HFF-Myc (cell line): ENCODE data around the gene ANO7.

Experiments used
- DNase-seq: peaks from one replicate; pipeline ENCODE4 v3.0.0-alpha.2; 2011; ENCODE audit warnings: low read depth; ENCODE audit errors: extremely low read depth
- H3K4me3 ChIP-seq: replicated peaks from 2 replicates; pipeline ENCODE4 v1.5.1; 2011; ENCODE audit warnings: low read depth, mild to moderate bottlenecking, control low read depth, low read length
- TF ChIP-seq, protein P1 (sequence below): IDR thresholded peaks from 2 replicates; pipeline ENCODE4 v1.5.1; 2012; ENCODE audit warnings: mild to moderate bottlenecking, low read depth, low read length, control low read depth; ENCODE audit errors: missing control alignments

Gene ANO7

DNA sequence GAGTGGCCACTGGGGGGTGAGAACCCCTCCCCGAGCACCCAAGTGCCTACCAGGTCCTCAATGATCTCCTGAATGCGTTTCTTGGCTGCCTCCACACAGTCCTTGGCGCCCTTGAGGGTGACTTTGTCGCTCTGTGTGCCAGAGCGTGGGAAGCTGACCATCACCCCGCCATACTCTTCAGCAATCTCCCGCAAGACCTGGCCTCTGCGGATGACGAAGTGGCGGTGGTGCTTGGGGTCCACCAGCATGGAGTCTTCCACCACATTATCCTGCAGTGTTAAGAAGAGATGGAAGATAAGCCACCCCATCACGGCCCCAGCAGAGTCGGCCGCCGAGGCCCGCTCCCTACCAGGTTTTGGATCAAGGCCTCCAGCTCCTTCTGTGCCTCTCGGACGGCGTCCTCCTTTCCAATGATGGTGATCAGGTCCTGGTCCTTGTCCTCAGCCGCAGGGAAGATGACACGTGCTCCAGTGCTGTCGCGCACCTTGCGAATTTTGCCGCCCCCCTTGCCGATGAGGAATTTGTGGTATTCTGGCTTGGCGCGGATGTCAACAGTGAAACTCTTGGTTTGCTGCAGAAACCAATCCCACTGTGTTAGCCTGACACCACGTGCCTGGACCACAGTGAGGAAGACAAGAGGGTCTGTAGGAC is 51.2 kb downstream of the ANO7 start:
- no peak overlapping the region for H3K4me3 ChIP-seq
- no peak for DNase-seq
- TF ChIP-seq, protein P1, sequence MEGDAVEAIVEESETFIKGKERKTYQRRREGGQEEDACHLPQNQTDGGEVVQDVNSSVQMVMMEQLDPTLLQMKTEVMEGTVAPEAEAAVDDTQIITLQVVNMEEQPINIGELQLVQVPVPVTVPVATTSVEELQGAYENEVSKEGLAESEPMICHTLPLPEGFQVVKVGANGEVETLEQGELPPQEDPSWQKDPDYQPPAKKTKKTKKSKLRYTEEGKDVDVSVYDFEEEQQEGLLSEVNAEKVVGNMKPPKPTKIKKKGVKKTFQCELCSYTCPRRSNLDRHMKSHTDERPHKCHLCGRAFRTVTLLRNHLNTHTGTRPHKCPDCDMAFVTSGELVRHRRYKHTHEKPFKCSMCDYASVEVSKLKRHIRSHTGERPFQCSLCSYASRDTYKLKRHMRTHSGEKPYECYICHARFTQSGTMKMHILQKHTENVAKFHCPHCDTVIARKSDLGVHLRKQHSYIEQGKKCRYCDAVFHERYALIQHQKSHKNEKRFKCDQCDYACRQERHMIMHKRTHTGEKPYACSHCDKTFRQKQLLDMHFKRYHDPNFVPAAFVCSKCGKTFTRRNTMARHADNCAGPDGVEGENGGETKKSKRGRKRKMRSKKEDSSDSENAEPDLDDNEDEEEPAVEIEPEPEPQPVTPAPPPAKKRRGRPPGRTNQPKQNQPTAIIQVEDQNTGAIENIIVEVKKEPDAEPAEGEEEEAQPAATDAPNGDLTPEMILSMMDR: no peak

DNA sequence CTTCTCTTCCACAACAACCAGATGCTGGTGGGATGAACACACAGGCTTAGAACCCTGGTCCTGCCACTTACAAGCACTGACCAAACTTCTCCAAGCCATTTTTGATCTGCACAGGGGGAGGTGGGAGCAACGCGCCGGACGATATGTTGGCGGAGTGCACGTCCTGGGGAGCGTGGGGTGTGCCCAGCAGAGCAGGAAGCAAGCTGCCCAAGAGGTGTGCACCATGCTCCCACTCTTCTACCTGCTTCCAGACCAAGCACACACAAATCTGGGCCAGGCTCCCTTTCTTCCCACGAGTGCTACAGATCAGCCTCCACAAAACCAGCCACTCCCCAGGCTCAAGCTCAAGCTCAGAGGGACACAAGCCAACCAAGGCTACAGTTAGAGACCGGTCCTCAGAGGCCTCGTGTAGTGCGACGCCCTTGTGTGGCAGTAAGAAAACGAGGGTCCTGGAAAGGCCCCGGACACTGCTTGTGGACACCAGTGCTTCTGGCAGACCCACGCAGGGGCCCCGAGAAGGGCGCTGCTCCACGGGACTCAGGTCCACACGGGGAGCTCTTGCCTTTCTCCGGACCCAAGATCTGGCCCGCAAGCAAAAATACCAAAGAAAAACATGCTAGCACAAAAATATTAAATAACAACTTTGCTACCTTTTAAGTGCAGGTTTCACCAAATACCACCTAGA is 52.0 kb downstream of the ANO7 start:
- DNase-seq: no peak
- no peak overlapping the region for H3K4me3 ChIP-seq
- TF ChIP-seq, protein P1: no peak

DNA sequence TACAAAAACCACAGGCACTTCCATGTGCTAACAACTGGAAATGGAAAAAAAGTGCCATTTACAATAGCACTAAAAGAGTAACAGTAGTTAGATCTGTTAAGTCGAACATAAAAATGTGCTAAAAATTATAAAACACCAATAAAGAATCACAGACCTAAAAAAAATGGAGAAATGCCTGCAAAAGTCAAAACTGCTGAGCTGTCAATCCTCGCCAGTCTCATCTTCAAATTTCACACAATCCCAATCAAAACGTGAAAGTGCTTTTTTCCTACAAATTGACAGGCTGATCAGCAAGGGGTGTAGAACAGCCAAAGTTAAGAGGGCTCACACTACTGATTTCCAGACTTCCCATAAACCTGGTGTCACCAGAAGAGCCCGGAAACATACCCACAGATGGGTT is 53.2 kb downstream of the ANO7 start:
- TF ChIP-seq, protein P1: no peak
- H3K4me3 ChIP-seq: no peak overlapping the region
- no peak for DNase-seq

DNA sequence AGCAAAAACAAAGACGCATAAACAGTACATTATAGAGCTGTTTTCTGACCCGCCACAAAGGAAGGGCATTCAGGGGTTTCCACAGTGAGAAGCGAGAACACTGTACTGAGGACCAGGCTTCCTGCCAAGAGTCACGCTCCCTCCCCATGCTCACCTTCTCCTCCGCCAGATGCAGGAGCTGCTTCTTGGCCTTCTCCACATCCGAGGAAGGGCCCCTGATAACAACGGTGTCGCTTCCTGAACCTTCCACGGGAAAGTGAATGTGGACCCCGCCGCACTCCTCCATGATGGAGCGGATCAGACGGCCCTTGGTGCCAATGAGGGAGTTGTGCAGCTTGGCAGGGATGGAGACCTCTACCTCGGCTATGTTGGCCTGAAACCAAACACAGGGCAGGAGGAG is 53.8 kb downstream of the ANO7 start:
- H3K4me3 ChIP-seq: no peak overlapping the region
- no peak for DNase-seq
- TF ChIP-seq, protein P1: no peak

DNA sequence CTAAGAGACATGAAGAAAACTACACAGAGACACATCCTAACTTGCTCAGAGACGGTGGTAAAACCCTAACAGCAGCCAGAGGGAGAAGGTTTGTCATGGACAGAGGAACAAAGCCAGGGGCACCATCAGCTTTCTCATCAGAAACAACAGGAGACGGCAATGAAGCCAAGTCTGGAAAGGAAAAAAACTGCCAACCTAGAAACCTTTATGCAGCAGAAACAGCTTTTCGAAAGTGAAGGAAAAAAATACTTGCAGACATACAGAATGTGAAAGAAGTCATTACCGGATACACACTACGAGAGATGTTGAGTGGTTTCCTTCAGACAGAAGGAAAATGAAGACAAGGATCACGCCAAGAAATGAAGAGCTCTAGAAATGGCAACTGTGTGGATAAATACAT is 55.9 kb downstream of the ANO7 start:
- H3K4me3 ChIP-seq: no peak overlapping the region
- TF ChIP-seq, protein P1: no peak
- DNase-seq: no peak

DNA sequence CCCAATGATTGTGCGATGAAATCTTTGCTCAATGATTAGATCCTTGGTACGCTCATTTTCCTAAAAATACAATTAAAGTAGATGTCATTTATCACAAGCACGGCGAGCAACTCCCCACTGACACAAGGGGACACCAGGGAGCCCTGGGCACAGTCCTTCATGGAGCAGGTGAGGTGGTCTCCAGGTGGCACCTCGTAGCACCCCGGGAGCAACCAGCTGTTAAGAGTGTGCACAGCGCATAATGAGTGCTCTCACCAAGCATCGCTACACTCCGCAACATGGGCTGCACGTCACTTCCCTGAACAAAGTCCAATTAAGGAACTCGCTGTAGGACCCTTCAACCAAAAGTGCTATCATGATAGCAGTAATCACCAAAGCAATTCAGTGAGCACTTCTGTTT is 59.8 kb downstream of the ANO7 start:
- TF ChIP-seq, protein P1: no peak
- H3K4me3 ChIP-seq: no peak overlapping the region
- DNase-seq: no peak
